ENCODE data around the gene ST6GALNAC3.

DNA sequence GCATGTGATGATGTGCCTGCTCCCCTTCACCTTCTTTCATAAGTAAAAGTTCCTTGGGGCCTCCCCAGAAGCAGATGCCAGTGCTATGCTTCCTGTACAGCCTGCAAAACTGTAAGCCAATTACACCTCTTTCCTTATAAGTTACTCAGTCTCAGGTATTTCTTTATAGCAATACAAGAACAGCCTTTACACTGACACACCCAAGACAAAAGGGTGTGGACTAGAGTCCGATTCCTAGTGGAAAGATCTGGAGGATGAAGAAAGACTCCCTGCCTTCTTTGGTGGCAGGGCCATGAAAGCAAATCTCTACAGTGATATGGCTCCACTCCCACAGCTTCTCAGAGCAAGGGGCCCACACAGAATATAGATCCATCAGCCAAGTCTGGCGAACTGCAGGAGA is 583.1 kb downstream of the ST6GALNAC3 start:
- TF ChIP-seq, protein P1, sequence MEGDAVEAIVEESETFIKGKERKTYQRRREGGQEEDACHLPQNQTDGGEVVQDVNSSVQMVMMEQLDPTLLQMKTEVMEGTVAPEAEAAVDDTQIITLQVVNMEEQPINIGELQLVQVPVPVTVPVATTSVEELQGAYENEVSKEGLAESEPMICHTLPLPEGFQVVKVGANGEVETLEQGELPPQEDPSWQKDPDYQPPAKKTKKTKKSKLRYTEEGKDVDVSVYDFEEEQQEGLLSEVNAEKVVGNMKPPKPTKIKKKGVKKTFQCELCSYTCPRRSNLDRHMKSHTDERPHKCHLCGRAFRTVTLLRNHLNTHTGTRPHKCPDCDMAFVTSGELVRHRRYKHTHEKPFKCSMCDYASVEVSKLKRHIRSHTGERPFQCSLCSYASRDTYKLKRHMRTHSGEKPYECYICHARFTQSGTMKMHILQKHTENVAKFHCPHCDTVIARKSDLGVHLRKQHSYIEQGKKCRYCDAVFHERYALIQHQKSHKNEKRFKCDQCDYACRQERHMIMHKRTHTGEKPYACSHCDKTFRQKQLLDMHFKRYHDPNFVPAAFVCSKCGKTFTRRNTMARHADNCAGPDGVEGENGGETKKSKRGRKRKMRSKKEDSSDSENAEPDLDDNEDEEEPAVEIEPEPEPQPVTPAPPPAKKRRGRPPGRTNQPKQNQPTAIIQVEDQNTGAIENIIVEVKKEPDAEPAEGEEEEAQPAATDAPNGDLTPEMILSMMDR (optimal IDR thresholded peaks at IDR 0.05 in 1 of 3, IDR thresholded peaks at IDR 0.05 in 1 of 3, conservative IDR thresholded peaks at IDR 0.05 in 1 of 3; ENCODE audit: extremely low read depth in 1 of 3, insufficient read depth in 2 of 3, low read length in 3 of 3) = no peak
- TF ChIP-seq EZH2 (IDR thresholded peaks at IDR 0.05; ENCODE audit: low read length) = no peak

Data from keratinocyte (primary cell).